SU-DHL-6 (cell line): ENCODE results near the gene LMBR1L.

Source experiments
- CTCF ChIP-seq: fragments of 200-600 bp; sonication (generic); IDR thresholded peaks from one replicate; pipeline ENCODE4 v1.5.1; 2017; ENCODE audit warnings: antibody characterized with exemption, mild to moderate bottlenecking, low read length, moderate library complexity; ENCODE audit not compliant: insufficient read depth, poor library complexity, severe bottlenecking
- EZH2phosphoT487 ChIP-seq: fragments of 200-600 bp; sonication (generic), shearing (Covaris generic); conservative IDR thresholded peaks from 2 replicates; pipeline ENCODE4 v1.6.1; 2018; ENCODE audit warnings: mild to moderate bottlenecking, antibody characterized with exemption, low read length, moderate library complexity, mixed read lengths

- TF ChIP-seq CTCF (no peak), EZH2phosphoT487 (no peak)
Observed at GRCh38 chr12:49097381-49097780, 13.3 kb downstream of the LMBR1L start.
